C4-2B (cell line): ENCODE measurements around the gene TRIM23.

Experiments
- ZFX ChIP-seq: fragments of 450-650 bp; IDR thresholded peaks from 2 replicates; pipeline ENCODE4 v1.6.1; 2017
- TF ChIP-seq, protein P1 (sequence below): fragments of 450-650 bp; conservative IDR thresholded peaks from 2 replicates; pipeline ENCODE4 v1.5.1; 2017; ENCODE audit warnings: mild to moderate bottlenecking

- TF ChIP-seq, protein P1, sequence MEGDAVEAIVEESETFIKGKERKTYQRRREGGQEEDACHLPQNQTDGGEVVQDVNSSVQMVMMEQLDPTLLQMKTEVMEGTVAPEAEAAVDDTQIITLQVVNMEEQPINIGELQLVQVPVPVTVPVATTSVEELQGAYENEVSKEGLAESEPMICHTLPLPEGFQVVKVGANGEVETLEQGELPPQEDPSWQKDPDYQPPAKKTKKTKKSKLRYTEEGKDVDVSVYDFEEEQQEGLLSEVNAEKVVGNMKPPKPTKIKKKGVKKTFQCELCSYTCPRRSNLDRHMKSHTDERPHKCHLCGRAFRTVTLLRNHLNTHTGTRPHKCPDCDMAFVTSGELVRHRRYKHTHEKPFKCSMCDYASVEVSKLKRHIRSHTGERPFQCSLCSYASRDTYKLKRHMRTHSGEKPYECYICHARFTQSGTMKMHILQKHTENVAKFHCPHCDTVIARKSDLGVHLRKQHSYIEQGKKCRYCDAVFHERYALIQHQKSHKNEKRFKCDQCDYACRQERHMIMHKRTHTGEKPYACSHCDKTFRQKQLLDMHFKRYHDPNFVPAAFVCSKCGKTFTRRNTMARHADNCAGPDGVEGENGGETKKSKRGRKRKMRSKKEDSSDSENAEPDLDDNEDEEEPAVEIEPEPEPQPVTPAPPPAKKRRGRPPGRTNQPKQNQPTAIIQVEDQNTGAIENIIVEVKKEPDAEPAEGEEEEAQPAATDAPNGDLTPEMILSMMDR: no peak
- no peak for TF ChIP-seq ZFX
Observed at GRCh38 chr5:65556718-65557117, 67.4 kb downstream of the TRIM23 start.
